Fibroblast of lung (primary cell): ENCODE data around the gene SDK1. TPM values are rescaled to one million over a fixed set of nuclear protein-coding genes. Genes with fewer than 3 reads are reported as not detected.

Experiments used
- DNase-seq, 2 donors: peaks; one replicate each; pipeline versions ENCODE4 v3.0.0 to v3.0.0-alpha.2; 2010; ENCODE audit warnings: low read depth in 2 of 2
- H2AFZ ChIP-seq: 2 replicates; pipeline ENCODE4 v1.5.1; 2012; ENCODE audit warnings: low read length, control low read depth, inconsistent platforms
- H3K27ac ChIP-seq: 2 replicates; pipeline ENCODE4 v1.5.1; 2011; ENCODE audit warnings: low read length, control low read depth; ENCODE audit not compliant: insufficient read depth
- H3K27me3 ChIP-seq: 2 replicates; pipeline ENCODE4 v1.5.1; 2011; ENCODE audit warnings: mild to moderate bottlenecking, low read length; ENCODE audit not compliant: control insufficient read depth, insufficient read depth
- H3K36me3 ChIP-seq: 2 replicates; pipeline ENCODE4 v1.5.1; 2011; ENCODE audit warnings: low read length; ENCODE audit not compliant: control insufficient read depth, insufficient read depth
- H3K4me1 ChIP-seq: 2 replicates; pipeline ENCODE4 v1.5.1; 2011; ENCODE audit warnings: low read length; ENCODE audit not compliant: control insufficient read depth, insufficient read depth; ENCODE audit errors: extremely low read depth
- H3K4me2 ChIP-seq: 2 replicates; pipeline ENCODE4 v1.5.1; 2011; ENCODE audit warnings: low read length, control low read depth; ENCODE audit not compliant: insufficient read depth; ENCODE audit errors: extremely low read depth
- H3K4me3 ChIP-seq, 4 experiments: fragments of 200-600 bp in 1 of 4; sonication (generic) in 1 of 4; replicated peaks in 1 of 4; 2 replicates each; pipeline ENCODE4 v1.5.1; 2011 to 2016; ENCODE audit warnings: low read length in 4 of 4, low read depth in 3 of 4, mild to moderate bottlenecking in 3 of 4, control low read depth in 2 of 4, inconsistent platforms in 1 of 4, mixed read lengths in 1 of 4; ENCODE audit not compliant: insufficient read depth in 1 of 4; ENCODE audit errors: control extremely low read depth in 1 of 4
- H3K79me2 ChIP-seq: 2 replicates; pipeline ENCODE4 v1.5.1; 2012; ENCODE audit warnings: mild to moderate bottlenecking, low read length, inconsistent platforms; ENCODE audit not compliant: control insufficient read depth, insufficient read depth
- H3K9ac ChIP-seq: 2 replicates; pipeline ENCODE4 v1.5.1; 2011; ENCODE audit warnings: mild to moderate bottlenecking, low read length, control low read depth; ENCODE audit not compliant: insufficient read depth
- H3K9me3 ChIP-seq: 2 replicates; pipeline ENCODE4 v1.5.1; 2012; ENCODE audit warnings: low read depth, low read length; ENCODE audit not compliant: control insufficient read depth, insufficient read depth
- H4K20me1 ChIP-seq: 2 replicates; pipeline ENCODE4 v1.5.1; 2011; ENCODE audit warnings: low read length; ENCODE audit not compliant: control insufficient read depth, insufficient read depth; ENCODE audit errors: extremely low read depth
- CTCF ChIP-seq, 2 donors: IDR thresholded peaks in 1 of 2; conservative IDR thresholded peaks in 1 of 2; 1 replicate in 1 of 2; 2 replicates in 1 of 2; pipeline ENCODE4 v1.5.1; 2011 to 2012; ENCODE audit warnings: low read length in 2 of 2, control low read depth in 1 of 2, inconsistent platforms in 1 of 2, low read depth in 1 of 2, mild to moderate bottlenecking in 1 of 2
- EZH2 ChIP-seq: IDR thresholded peaks from 2 replicates; pipeline ENCODE4 v1.5.1; 2012; ENCODE audit warnings: low read length, control low read depth, mild to moderate bottlenecking; ENCODE audit errors: missing control alignments
- polyA plus RNA-seq, 2 donors: library from polyadenylated mRNA; depleted of rRNA in 1 of 2; stranded (reverse) in 1 of 2; unstranded in 1 of 2; fragments of >200 nt; gene quantifications; 2 replicates each; pipeline ENCODE4 v1.2.1, GENCODE V29; 2011 to 2012; ENCODE audit warnings: missing spikeins in 1 of 2
- total RNA-seq: library from RNA; depleted of rRNA; stranded (reverse); fragments of >200 nt; gene quantifications from 2 replicates; pipeline ENCODE4 v1.2.1, GENCODE V29; 2014

The SDK1 gene
- total and polyA plus RNA-seq, 2 donors (not counting 1 experiment from before 2014, with no cell fraction given) = 1.0 to 8.6 TPM

- Histone ChIP-seq H3K27ac (no peak overlapping the region), H3K79me2 (no peaks in the 10 kb centered on the region), H4K20me1 (no peaks in the 10 kb centered on the region), H3K9ac (no peak overlapping the region), H3K27me3 (no peaks in the 10 kb centered on the region), H3K4me1 (no peaks in the 10 kb centered on the region), H3K9me3 (no peaks in the 10 kb centered on the region), H3K36me3 (no peaks in the 10 kb centered on the region), H3K4me3 (no peak overlapping the region), H2AFZ (no peak overlapping the region), H3K4me2 (no peak overlapping the region)
- DNase-seq = no peak
- TF ChIP-seq EZH2 = no peak
- no peak for TF ChIP-seq CTCF (conservative IDR thresholded peaks at IDR 0.05 in 1 of 2, IDR thresholded peaks at IDR 0.05 in 1 of 2; ENCODE audit: low read depth in 1 of 2, low read length in 2 of 2)
Observed at GRCh38 chr7:3893151-3893788, 592.2 kb downstream of the SDK1 start.

GRCh38 chr7:3893789-3894153, 592.7 kb downstream of the SDK1 start:
- no peak overlapping the region for H3K27ac ChIP-seq

More at GRCh38 chr7:3893789-3894153, 592.7 kb downstream of the SDK1 start:
- Histone ChIP-seq H4K20me1 (no peaks in the 10 kb centered on the region), H3K9me3 (no peaks in the 10 kb centered on the region), H2AFZ (no peak overlapping the region), H3K4me1 (no peaks in the 10 kb centered on the region), H3K36me3 (no peaks in the 10 kb centered on the region), H3K9ac (no peak overlapping the region), H3K79me2 (no peaks in the 10 kb centered on the region), H3K27me3 (no peaks in the 10 kb centered on the region), H3K4me2 (no peak overlapping the region), H3K4me3 (no peak overlapping the region)
- DNase-seq = no peak
- no peak for TF ChIP-seq CTCF (conservative IDR thresholded peaks at IDR 0.05 in 1 of 2, IDR thresholded peaks at IDR 0.05 in 1 of 2; ENCODE audit: low read depth in 1 of 2, low read length in 2 of 2)
- TF ChIP-seq EZH2 = no peak
